H9 (cell line): Measurements from ENCODE around the gene MUC5B. TPM values are rescaled to one million over a fixed set of nuclear protein-coding genes. Genes with fewer than 3 reads are reported as not detected.

Source experiments
- DNase-seq: peaks from one replicate; pipeline ENCODE4 v3.0.0-alpha.2; 2017
- H2AFZ ChIP-seq: one replicate; pipeline ENCODE4 v1.6.1; 2013; ENCODE audit warnings: mild to moderate bottlenecking, low read length, control low read depth, moderate library complexity
- H2AK5ac ChIP-seq: 2 replicates; pipeline ENCODE4 v1.6.1; 2013; ENCODE audit warnings: low read length, control low read depth, mixed read lengths; ENCODE audit not compliant: insufficient read length
- H2BK120ac ChIP-seq: one replicate; pipeline ENCODE4 v1.6.1; 2013; ENCODE audit warnings: low read depth, mild to moderate bottlenecking, low read length, control low read depth, inconsistent platforms; ENCODE audit not compliant: poor library complexity, severe bottlenecking
- H2BK12ac ChIP-seq: 2 replicates; pipeline ENCODE4 v1.6.1; 2013; ENCODE audit warnings: low read length, control low read depth, mixed read lengths, low read depth; ENCODE audit not compliant: insufficient read length
- H2BK15ac ChIP-seq: 2 replicates; pipeline ENCODE4 v1.6.1; 2013; ENCODE audit warnings: low read depth, low read length, control low read depth
- H2BK20ac ChIP-seq: one replicate; pipeline ENCODE4 v1.6.1; 2013; ENCODE audit warnings: low read depth, mild to moderate bottlenecking, low read length, control low read depth, inconsistent platforms; ENCODE audit not compliant: poor library complexity, severe bottlenecking
- H2BK5ac ChIP-seq: 2 replicates; pipeline ENCODE4 v1.6.1; 2013; ENCODE audit warnings: low read length, control low read depth, mixed read lengths; ENCODE audit not compliant: insufficient read length
- H3K14ac ChIP-seq: 2 replicates; pipeline ENCODE4 v1.6.1; 2013; ENCODE audit warnings: low read length, control low read depth; ENCODE audit not compliant: insufficient read depth
- H3K18ac ChIP-seq: 2 replicates; pipeline ENCODE4 v1.6.1; 2013; ENCODE audit warnings: low read depth, mild to moderate bottlenecking, mixed read lengths, low read length, control low read depth; ENCODE audit not compliant: insufficient read length
- H3K23ac ChIP-seq: 2 replicates; pipeline ENCODE4 v1.6.1; 2013; ENCODE audit warnings: low read length, control low read depth, mixed read lengths, low read depth; ENCODE audit not compliant: insufficient read length
- H3K23me2 ChIP-seq: 2 replicates; pipeline ENCODE4 v1.6.1; 2013; ENCODE audit warnings: low read depth, mild to moderate bottlenecking, mixed read lengths, low read length, control low read depth; ENCODE audit not compliant: insufficient read length, poor library complexity, severe bottlenecking
- H3K27ac ChIP-seq: 2 replicates; pipeline ENCODE4 v1.5.1; 2013; ENCODE audit warnings: low read length, control low read depth, mixed read lengths, low read depth; ENCODE audit not compliant: insufficient read length
- H3K27me3 ChIP-seq: 2 replicates; pipeline ENCODE4 v1.6.1; 2013; ENCODE audit warnings: low read length, control low read depth, inconsistent platforms; ENCODE audit not compliant: insufficient read depth
- H3K4ac ChIP-seq: 2 replicates; pipeline ENCODE4 v1.6.1; 2013; ENCODE audit warnings: low read depth, mild to moderate bottlenecking, control low read depth, inconsistent platforms, low read length, moderate library complexity
- H3K4me1 ChIP-seq: 2 replicates; pipeline ENCODE4 v1.6.1; 2013; ENCODE audit warnings: low read length, control low read depth, inconsistent platforms; ENCODE audit not compliant: insufficient read depth
- H3K4me2 ChIP-seq: 2 replicates; pipeline ENCODE4 v1.6.1; 2013; ENCODE audit warnings: low read length, control low read depth, mixed read lengths; ENCODE audit not compliant: insufficient read length, insufficient read depth
- H3K56ac ChIP-seq: 2 replicates; pipeline ENCODE4 v1.6.1; 2013; ENCODE audit warnings: low read depth, mild to moderate bottlenecking, mixed read lengths, low read length, control low read depth; ENCODE audit not compliant: insufficient read length
- H3K79me1 ChIP-seq: 2 replicates; pipeline ENCODE4 v1.6.1; 2013; ENCODE audit warnings: low read depth, mild to moderate bottlenecking, moderate library complexity, low read length, control low read depth, inconsistent platforms; ENCODE audit not compliant: insufficient read depth, poor library complexity, severe bottlenecking
- H3K79me2 ChIP-seq: 2 replicates; pipeline ENCODE4 v1.6.1; 2013; ENCODE audit warnings: low read length, control low read depth, inconsistent platforms; ENCODE audit not compliant: insufficient read depth
- H3K9ac ChIP-seq: 2 replicates; pipeline ENCODE4 v1.6.1; 2013; ENCODE audit warnings: low read length, control low read depth, mixed read lengths; ENCODE audit not compliant: insufficient read length; ENCODE audit errors: extremely low read depth
- H3K9me3 ChIP-seq: one replicate; pipeline ENCODE4 v1.6.1; 2013; ENCODE audit warnings: low read depth, low read length, inconsistent platforms; ENCODE audit not compliant: control insufficient read depth
- H3T11ph ChIP-seq: one replicate; pipeline ENCODE4 v1.6.1; 2013; ENCODE audit warnings: mild to moderate bottlenecking, low read length, control low read depth, inconsistent platforms
- H4K20me1 ChIP-seq: one replicate; pipeline ENCODE4 v1.6.1; 2013; ENCODE audit not compliant: control insufficient read depth, insufficient read length, insufficient read depth
- H4K5ac ChIP-seq: 2 replicates; pipeline ENCODE4 v1.6.1; 2013; ENCODE audit warnings: low read depth, mild to moderate bottlenecking, mixed read lengths, low read length, control low read depth; ENCODE audit not compliant: insufficient read length
- H4K8ac ChIP-seq: replicated peaks from 2 replicates; pipeline ENCODE4 v1.6.1; 2013; ENCODE audit warnings: low read length, control low read depth, mixed read lengths, low read depth; ENCODE audit not compliant: insufficient read length
- H4K91ac ChIP-seq: 2 replicates; pipeline ENCODE4 v1.6.1; 2013; ENCODE audit warnings: low read depth, mild to moderate bottlenecking, moderate library complexity, mixed read lengths, low read length, control low read depth; ENCODE audit not compliant: insufficient read length
- H3K27ac Mint-ChIP-seq, 3 experiments: 2 replicates in 2 of 3; 3 replicates in 1 of 3; pipeline ENCODE4 v1.8.0; 2020 to 2021; ENCODE audit warnings: mixed read lengths in 3 of 3, mild to moderate bottlenecking in 1 of 3, moderate library complexity in 1 of 3
- H3K27me3 Mint-ChIP-seq: 2 replicates; pipeline ENCODE4 v1.8.0; 2021; ENCODE audit warnings: low read depth, mild to moderate bottlenecking, moderate library complexity, mixed read lengths
- H3K36me3 Mint-ChIP-seq, 3 experiments: 2 replicates in 2 of 3; 3 replicates in 1 of 3; pipeline ENCODE4 v1.8.0; 2020 to 2021; ENCODE audit warnings: low read depth in 3 of 3, mixed read lengths in 3 of 3; ENCODE audit not compliant: insufficient read depth in 1 of 3
- H3K4me1 Mint-ChIP-seq, 2 experiments: 2 replicates each; pipeline ENCODE4 v1.8.0; 2020; ENCODE audit warnings: mixed read lengths in 2 of 2
- H3K4me3 Mint-ChIP-seq, 2 experiments: 2 replicates in 1 of 2; 3 replicates in 1 of 2; pipeline ENCODE4 v1.8.0; 2020 to 2021; ENCODE audit warnings: mild to moderate bottlenecking in 2 of 2, mixed read lengths in 2 of 2, moderate library complexity in 1 of 2
- H3K9me3 Mint-ChIP-seq, 2 experiments: 2 replicates in 1 of 2; 3 replicates in 1 of 2; pipeline ENCODE4 v1.8.0; 2020; ENCODE audit warnings: mild to moderate bottlenecking in 2 of 2, mixed read lengths in 2 of 2, moderate library complexity in 1 of 2
- CTCF ChIP-seq: fragments of 200-600 bp; sonication (generic); conservative IDR thresholded peaks from 3 replicates; pipeline ENCODE4 v1.8.0; 2021; ENCODE audit warnings: antibody characterized with exemption, mild to moderate bottlenecking
- WGBS: extraction: QIAGEN DNeasy Blood & Tissue Kit; methylation state at CpG from one replicate; pipeline ENCODE4 v1.1.7; 2013; ENCODE audit warnings: missing lambda C conversion rate, low lambda C conversion rate, mixed read lengths; ENCODE audit not compliant: insufficient read length; ENCODE audit errors: extremely low coverage; 5-methylcytosine and 5-hydroxymethylcytosine counted together
- total RNA-seq: library from RNA; stranded (reverse); gene quantifications from 2 replicates; pipeline ENCODE4 v1.2.1, GENCODE V29; 2021

MUC5B gene
- total RNA-seq, 1 experiment from 2014 or later, result not detected

DNA sequence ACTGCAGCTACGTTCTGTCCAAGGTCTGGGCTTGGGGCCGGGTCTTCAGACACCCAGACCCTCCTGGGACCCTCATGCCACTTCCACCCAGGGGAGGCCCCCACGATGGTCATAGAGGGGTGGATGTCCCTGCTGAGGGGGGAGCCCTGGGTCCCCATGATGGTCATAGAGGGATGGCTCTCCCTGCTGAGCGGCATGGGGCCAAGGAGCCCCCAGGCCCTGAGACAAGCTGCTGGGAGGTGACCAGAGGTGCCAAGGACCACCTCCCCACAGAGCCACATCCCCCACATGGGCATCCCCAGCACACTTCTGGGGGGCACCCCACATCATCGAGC lies 7.2 kb downstream of the MUC5B start:
- no peaks in the 10 kb centered on the region for H3K79me1 ChIP-seq
- H3K9me3 Mint-ChIP-seq, result no peaks in the 10 kb centered on the region
- H3K27me3 ChIP-seq, result no peaks in the 10 kb centered on the region
- no peaks in the 10 kb centered on the region for H3K36me3 Mint-ChIP-seq
- H3K27ac ChIP-seq, result no peak overlapping the region
- no peak overlapping the region for H2BK20ac ChIP-seq
- no peak overlapping the region for H2AK5ac ChIP-seq
- TF ChIP-seq CTCF, result no peak
- peaks cover 0 to 2% of the 10 kb centered on the region in 2 experiments; a peak in 2 of 4 replicates for H3K4me1 Mint-ChIP-seq
- DNase-seq, result peak; percentile 14
- no peak overlapping the region for H2BK12ac ChIP-seq
- no peak overlapping the region for H2BK120ac ChIP-seq
- no peak overlapping the region for H3K23ac ChIP-seq
- no peak overlapping the region for H3K56ac ChIP-seq
- no peak overlapping the region for H3K4me3 Mint-ChIP-seq
- WGBS, result no CpG with 5 or more reads among the region's 5 CpGs
- H2BK5ac ChIP-seq, result no peak overlapping the region
- peaks cover 3% of the 10 kb centered on the region for H4K20me1 ChIP-seq
- no peak overlapping the region for H3K27ac Mint-ChIP-seq
- no peak overlapping the region for H4K8ac ChIP-seq
- H3K9ac ChIP-seq, result no peak overlapping the region
- H3K9me3 ChIP-seq, result no peaks in the 10 kb centered on the region
- H3K79me2 ChIP-seq, result no peaks in the 10 kb centered on the region
- H3T11ph ChIP-seq, result no peak overlapping the region
- no peak overlapping the region; the same call in 1 of the 2 replicates for H3K14ac ChIP-seq
- no peak overlapping the region for H2BK15ac ChIP-seq
- no peaks in the 10 kb centered on the region for H3K27me3 Mint-ChIP-seq
- no peak overlapping the region for H4K91ac ChIP-seq
- no peak overlapping the region for H3K4ac ChIP-seq
- no peak overlapping the region for H4K5ac ChIP-seq
- H3K23me2 ChIP-seq, result no peaks in the 10 kb centered on the region
- no peak overlapping the region for H3K18ac ChIP-seq
- no peak overlapping the region for H3K4me2 ChIP-seq
- H2AFZ ChIP-seq, result no peak overlapping the region
- no peaks in the 10 kb centered on the region for H3K4me1 ChIP-seq
